Liver (tissue), 3 donors: Measurements from ENCODE around the gene TMEM87A.

Experiments
- ATF3 ChIP-seq: IDR thresholded peaks from 2 replicates; pipeline ENCODE4 v1.6.1; 2016; ENCODE audit warnings: antibody characterized with exemption
- CTCF ChIP-seq: fragments of 150-350 bp; IDR thresholded peaks from 2 replicates; pipeline ENCODE4 v1.5.1; 2017; ENCODE audit warnings: improper control_type of control experiment, low read depth, low read length; ENCODE audit not compliant: missing input control
- MAX ChIP-seq: IDR thresholded peaks from 2 replicates; pipeline ENCODE4 v1.6.1; 2016; ENCODE audit warnings: antibody characterized with exemption
- REST ChIP-seq: IDR thresholded peaks from 2 replicates; pipeline ENCODE4 v1.6.1; 2016; ENCODE audit warnings: antibody characterized with exemption, mild to moderate bottlenecking
- donor health status: healthy.
- donor health status: healthy.

GRCh38 chr15:42206406-42206805 lies 66.8 kb downstream of the TMEM87A start:
- no peak for TF ChIP-seq REST
- TF ChIP-seq CTCF, result no peak
- no peak for TF ChIP-seq ATF3
- TF ChIP-seq MAX, result no peak
